Measurements from ENCODE around the gene CREBZF. TPM values are rescaled to one million over a fixed set of nuclear protein-coding genes. Genes with fewer than 3 reads are reported as not detected.
"Not testable (repeated sequence)": the region's sequence is repeated elsewhere in the genome, so short reads cannot be mapped to it uniquely, and the experiment has no call there.

CREBZF gene
- total RNA-seq, 1 donor from 2014 or later = 21.4 TPM

DNA sequence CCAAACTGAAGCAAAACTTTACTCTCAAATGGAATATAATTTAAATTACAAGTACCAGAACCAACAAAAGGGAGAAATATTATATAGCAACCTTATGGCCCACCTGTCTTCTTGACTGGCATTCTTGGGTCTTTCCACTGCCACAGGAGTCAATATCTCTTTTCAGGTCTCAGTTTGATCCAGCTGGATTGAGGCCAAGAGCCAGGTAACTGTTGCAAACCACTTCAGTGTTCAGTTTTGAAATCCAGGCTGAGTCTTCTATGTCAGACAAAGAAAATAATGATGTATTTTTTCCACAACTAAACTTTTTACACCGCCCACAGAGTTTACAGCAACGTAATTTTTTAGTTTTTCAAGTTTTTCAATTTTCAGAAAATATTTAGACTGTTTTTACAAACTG, 38.4 kb downstream of the CREBZF start:
- no peaks in the 10 kb centered on the region for H3K27me3 ChIP-seq (ENCODE audit: control insufficient read depth, insufficient read depth, low read length)
- no peak overlapping the region for H3K4me3 ChIP-seq (ENCODE audit: low read depth, low read length)
- H3K36me3 ChIP-seq (ENCODE audit: control insufficient read depth, insufficient read depth, low read length) = no peaks in the 10 kb centered on the region
- TF ChIP-seq CTCF (IDR thresholded peaks at IDR 0.05; ENCODE audit: insufficient read depth, low read length, poor library complexity, severe bottlenecking) = no peak
- no peak for DNase-seq (ENCODE audit: low read depth)

DNA sequence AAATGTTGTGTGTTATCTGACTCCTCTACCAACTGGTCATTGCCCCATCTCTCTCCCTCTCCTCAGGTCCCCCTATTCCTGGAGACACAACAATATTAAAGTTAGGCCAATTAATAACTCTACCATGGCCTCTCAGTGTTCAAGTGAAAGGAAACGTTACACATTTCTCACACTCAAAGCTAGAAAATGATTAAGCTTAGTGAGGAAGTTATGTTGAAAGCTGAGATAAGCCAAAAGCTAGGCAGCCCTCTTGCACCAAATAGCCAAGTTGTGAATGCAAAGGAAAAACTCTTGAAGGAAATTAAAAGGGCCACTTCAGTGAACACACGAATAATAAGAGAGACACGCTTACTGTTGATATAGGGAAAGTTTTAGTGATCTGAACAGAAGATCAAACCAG, 44.7 kb downstream of the CREBZF start:
- H3K36me3 ChIP-seq (ENCODE audit: control insufficient read depth, insufficient read depth, low read length) = no peaks in the 10 kb centered on the region
- H3K4me3 ChIP-seq (ENCODE audit: low read depth, low read length) = no peak overlapping the region
- no peaks in the 10 kb centered on the region for H3K27me3 ChIP-seq (ENCODE audit: control insufficient read depth, insufficient read depth, low read length)
- TF ChIP-seq CTCF (IDR thresholded peaks at IDR 0.05; ENCODE audit: insufficient read depth, low read length, poor library complexity, severe bottlenecking) = no peak
- DNase-seq (ENCODE audit: low read depth) = no peak

DNA sequence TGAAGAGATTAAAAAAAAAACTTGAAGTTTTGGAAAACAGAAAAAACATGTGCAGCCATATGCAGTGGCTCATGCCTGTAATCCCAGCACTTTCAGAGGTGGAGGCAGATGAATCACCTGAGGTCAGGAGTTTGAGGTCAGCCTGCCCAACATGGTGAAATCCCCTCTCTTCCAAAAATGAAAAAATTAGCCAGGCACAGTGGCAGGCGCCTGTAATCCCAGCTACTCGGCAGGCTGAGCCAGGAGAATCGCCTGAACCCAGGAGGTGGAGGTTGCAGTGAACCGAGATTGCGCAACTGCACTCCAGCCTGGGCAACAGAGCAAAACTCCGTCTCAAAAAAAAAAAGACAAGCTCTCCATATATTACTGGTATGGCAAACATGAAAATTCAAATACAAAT, 45.4 kb downstream of the CREBZF start:
- H3K4me3 ChIP-seq (ENCODE audit: low read depth, low read length) = no peak overlapping the region
- H3K27me3 ChIP-seq (ENCODE audit: control insufficient read depth, insufficient read depth, low read length) = no peaks in the 10 kb centered on the region
- no peak for TF ChIP-seq CTCF (IDR thresholded peaks at IDR 0.05; ENCODE audit: insufficient read depth, low read length, poor library complexity, severe bottlenecking)
- DNase-seq (ENCODE audit: low read depth) = no peak
- no peaks in the 10 kb centered on the region for H3K36me3 ChIP-seq (ENCODE audit: control insufficient read depth, insufficient read depth, low read length)

- not testable (repeated sequence) for DNase-seq (ENCODE audit: low read depth); H3K27me3 ChIP-seq (ENCODE audit: control insufficient read depth, insufficient read depth, low read length); H3K4me3 ChIP-seq (ENCODE audit: low read depth, low read length); H3K36me3 ChIP-seq (ENCODE audit: control insufficient read depth, insufficient read depth, low read length)
These were observed 53.3 kb downstream of the CREBZF start for GRCh38 chr11:85611643-85612042.

Other genes with a start within 250 kb of the CREBZF start
- gene DLG2, start 37.8 kb downstream of the CREBZF start, total RNA-seq = 0.75 and 1.8 TPM in 2 replicates
- gene TMEM126B, start 36.5 kb downstream of the CREBZF start, total RNA-seq = 53.1 and 71.7 TPM in 2 replicates
- gene TMEM126A, start 17.2 kb downstream of the CREBZF start, total RNA-seq = 24.8 and 34.8 TPM in 2 replicates
- 2.0 and 2.2 TPM in 2 replicates for gene CCDC89, start 21.1 kb upstream of the CREBZF start, total RNA-seq
- 7.5 and 10.5 TPM in 2 replicates for gene SYTL2, start 146.0 kb upstream of the CREBZF start, total RNA-seq
- gene CCDC83, start 190.3 kb upstream of the CREBZF start, total RNA-seq = not detected in 2 replicates

All from kidney epithelial cell (primary cell).